ENCODE data around the gene PACS2.

Gene PACS2

DNA sequence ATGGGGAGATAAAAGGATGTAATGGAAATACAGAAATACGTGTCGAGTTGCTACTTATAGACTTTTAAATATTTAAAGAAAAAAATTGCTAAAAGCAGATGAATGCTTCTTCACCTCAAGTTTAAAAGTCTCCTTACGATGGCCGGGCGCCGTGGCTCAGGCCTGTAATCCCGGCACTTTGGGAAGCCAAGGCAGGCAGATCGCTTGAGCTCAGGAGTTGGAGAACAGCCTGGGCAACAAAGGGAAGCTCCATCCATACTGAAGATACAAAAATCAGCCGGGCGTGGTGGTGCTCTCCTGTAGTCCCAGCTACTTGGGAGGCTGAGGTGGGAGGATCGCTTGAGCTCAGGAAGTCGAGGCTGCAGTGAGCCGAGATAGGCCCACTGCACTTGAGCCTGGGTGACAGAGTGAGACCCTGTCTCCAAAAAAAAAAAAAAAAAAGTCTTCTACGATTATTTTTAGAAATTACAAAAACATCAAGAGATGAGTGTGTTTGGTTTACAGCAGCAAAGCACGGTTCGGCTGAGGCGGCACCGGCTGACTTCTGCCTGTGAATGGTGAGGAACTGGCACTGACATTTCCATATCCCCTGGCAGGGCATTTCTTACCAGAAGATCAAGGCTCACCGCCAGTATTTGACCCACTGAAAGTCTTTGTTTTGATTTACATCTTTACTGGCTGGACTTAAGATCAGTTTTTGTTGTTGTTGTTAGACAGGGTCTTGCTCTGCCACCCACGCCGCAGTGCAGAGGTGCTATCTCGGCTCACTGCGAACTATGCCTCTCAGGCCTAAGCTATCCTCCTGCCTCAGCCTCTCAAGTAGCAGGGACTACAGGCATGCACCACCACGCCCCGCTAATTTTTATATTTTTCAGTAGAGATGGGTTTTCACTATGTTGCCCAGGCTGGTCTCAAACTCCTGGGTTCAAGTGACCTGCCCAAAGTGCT lies 101.2 kb downstream of the PACS2 start:
- Histone ChIP-seq H3K9me3 (ENCODE audit: control insufficient read depth, low read length) (no peaks in the 10 kb centered on the region), H3K4me1 (ENCODE audit: control insufficient read depth, insufficient read depth, low read length, poor library complexity, severe bottlenecking) (peaks cover 19% of the 10 kb centered on the region), H3K27me3 (replicated peaks; ENCODE audit: control insufficient read depth, insufficient read depth, low read length, poor library complexity, severe bottlenecking) (peaks cover 14% of the 10 kb centered on the region), H3K36me3 (ENCODE audit: control insufficient read depth, insufficient read depth, low read length) (no peaks in the 10 kb centered on the region), H3K27ac (ENCODE audit: insufficient read depth, low read length, poor library complexity, severe bottlenecking) (no peak overlapping the region), H3K4me3 (ENCODE audit: insufficient read depth, low read depth, low read length, poor library complexity, severe bottlenecking) (no peak overlapping the region)
- no peak for DNase-seq

DNA sequence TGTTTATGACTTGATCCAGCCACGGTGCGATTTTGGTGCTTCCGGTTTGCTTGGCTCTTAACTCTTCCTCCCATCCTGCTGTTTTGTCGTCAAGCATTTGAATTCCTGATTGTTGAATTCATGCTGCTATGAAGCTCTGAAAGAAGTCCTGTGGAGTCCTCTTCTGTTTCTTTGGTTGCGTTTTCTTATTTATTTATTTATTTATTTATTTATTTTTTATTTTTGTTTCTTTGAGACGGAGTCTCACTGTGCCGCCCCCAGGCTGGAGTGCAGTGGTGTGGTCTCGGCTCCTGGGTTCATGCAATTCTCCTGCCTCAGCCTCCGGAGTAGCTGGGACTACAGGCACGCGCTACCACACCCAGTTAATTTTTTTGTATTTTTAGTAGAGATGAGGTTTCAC lies 102.1 kb downstream of the PACS2 start:
- H3K9me3 ChIP-seq (ENCODE audit: control insufficient read depth, low read length), result no peaks in the 10 kb centered on the region
- H3K4me3 ChIP-seq (ENCODE audit: insufficient read depth, low read depth, low read length, poor library complexity, severe bottlenecking), result no peak overlapping the region
- no peaks in the 10 kb centered on the region for H3K36me3 ChIP-seq (ENCODE audit: control insufficient read depth, insufficient read depth, low read length)
- peaks cover 8% of the 10 kb centered on the region for H3K27me3 ChIP-seq (replicated peaks; ENCODE audit: control insufficient read depth, insufficient read depth, low read length, poor library complexity, severe bottlenecking)
- peaks cover 24% of the 10 kb centered on the region for H3K4me1 ChIP-seq (ENCODE audit: control insufficient read depth, insufficient read depth, low read length, poor library complexity, severe bottlenecking)
- DNase-seq, result no peak
- no peak overlapping the region for H3K27ac ChIP-seq (ENCODE audit: insufficient read depth, low read length, poor library complexity, severe bottlenecking)

DNA sequence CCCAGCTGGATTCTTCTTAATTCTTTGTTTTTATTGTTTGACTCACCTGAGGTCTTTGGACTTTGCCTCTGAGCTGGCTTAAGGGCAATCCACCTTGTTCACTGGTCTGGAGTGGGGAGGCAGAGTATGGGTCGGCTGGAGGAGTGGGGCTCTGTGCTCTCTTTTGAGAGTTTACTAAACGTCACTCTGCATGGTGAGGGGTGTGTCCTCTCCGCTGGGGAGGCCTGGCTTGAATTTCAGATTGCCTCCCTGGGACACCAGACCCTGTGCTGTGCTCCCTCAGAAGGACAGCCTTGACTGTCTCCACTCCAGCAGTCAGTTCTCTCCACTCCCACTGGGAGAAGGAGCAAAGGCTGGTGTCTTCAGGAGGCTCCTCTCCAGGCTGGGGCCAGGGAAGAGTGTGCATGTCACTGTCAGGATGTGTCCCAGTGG lies 103.2 kb downstream of the PACS2 start:
- Histone ChIP-seq H3K27me3 (replicated peaks; ENCODE audit: control insufficient read depth, insufficient read depth, low read length, poor library complexity, severe bottlenecking) (no peaks in the 10 kb centered on the region), H3K4me1 (ENCODE audit: control insufficient read depth, insufficient read depth, low read length, poor library complexity, severe bottlenecking) (peaks cover 29% of the 10 kb centered on the region)

DNA sequence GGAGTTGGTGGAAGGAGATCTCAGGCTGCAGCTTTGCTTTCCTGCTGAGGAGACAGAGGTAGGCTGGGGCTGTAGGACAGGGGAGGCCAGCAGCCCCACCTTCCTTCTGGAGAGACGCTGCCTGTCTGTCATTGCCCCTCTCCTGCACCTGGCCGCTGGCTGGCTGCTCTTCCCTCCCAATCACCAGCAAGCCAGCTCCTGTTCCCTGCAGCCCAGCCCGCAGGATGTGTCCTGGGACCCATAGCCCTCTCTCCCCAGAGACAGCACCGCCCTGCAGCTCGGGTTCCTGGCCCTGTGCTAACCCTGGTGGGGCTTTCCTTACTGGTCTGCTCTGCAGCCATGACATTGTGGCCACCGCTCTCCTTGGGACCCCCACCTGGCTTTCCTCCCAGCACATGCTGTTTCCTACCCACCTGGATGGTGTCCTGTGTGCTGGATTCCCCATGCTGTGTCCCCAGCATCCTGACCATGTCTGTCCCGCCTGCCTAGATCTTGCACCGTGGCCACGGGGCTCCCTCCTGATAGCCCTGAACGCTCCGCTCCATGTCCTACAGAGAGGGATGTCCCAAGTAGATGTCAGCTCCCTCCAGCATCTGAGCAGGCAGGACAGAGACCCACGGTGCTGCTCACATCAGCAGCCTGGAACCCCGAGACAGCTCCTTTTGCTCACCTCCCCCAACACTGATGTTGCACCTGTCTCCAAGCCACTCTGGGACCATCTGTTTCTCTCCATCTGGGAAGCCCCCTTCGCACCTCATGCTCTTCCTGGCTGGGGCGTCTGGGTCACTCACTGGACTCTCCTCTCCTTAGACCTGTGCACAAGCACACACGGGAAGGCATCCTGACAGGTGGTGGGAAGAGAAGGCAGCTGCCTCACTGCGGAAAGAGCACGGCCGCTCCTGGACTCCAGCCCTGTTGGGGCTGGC lies 104.0 kb downstream of the PACS2 start:
- no peaks in the 10 kb centered on the region for H3K27me3 ChIP-seq (replicated peaks; ENCODE audit: control insufficient read depth, insufficient read depth, low read length, poor library complexity, severe bottlenecking)
- H3K4me1 ChIP-seq (ENCODE audit: control insufficient read depth, insufficient read depth, low read length, poor library complexity, severe bottlenecking), result peaks cover 29% of the 10 kb centered on the region
- no peaks in the 10 kb centered on the region for H3K9me3 ChIP-seq (ENCODE audit: control insufficient read depth, low read length)
- no peak overlapping the region for H3K27ac ChIP-seq (ENCODE audit: insufficient read depth, low read length, poor library complexity, severe bottlenecking)
- no peak overlapping the region for H3K4me3 ChIP-seq (ENCODE audit: insufficient read depth, low read depth, low read length, poor library complexity, severe bottlenecking)
- no peaks in the 10 kb centered on the region for H3K36me3 ChIP-seq (ENCODE audit: control insufficient read depth, insufficient read depth, low read length)
- no peak for DNase-seq

More for the DNA sequence above, 103.2 kb downstream of the PACS2 start:
- Histone ChIP-seq H3K4me3 (ENCODE audit: insufficient read depth, low read depth, low read length, poor library complexity, severe bottlenecking) (no peak overlapping the region), H3K27ac (ENCODE audit: insufficient read depth, low read length, poor library complexity, severe bottlenecking) (no peak overlapping the region), H3K36me3 (ENCODE audit: control insufficient read depth, insufficient read depth, low read length) (no peaks in the 10 kb centered on the region), H3K9me3 (ENCODE audit: control insufficient read depth, low read length) (no peaks in the 10 kb centered on the region)
- DNase-seq, result no peak

DNA sequence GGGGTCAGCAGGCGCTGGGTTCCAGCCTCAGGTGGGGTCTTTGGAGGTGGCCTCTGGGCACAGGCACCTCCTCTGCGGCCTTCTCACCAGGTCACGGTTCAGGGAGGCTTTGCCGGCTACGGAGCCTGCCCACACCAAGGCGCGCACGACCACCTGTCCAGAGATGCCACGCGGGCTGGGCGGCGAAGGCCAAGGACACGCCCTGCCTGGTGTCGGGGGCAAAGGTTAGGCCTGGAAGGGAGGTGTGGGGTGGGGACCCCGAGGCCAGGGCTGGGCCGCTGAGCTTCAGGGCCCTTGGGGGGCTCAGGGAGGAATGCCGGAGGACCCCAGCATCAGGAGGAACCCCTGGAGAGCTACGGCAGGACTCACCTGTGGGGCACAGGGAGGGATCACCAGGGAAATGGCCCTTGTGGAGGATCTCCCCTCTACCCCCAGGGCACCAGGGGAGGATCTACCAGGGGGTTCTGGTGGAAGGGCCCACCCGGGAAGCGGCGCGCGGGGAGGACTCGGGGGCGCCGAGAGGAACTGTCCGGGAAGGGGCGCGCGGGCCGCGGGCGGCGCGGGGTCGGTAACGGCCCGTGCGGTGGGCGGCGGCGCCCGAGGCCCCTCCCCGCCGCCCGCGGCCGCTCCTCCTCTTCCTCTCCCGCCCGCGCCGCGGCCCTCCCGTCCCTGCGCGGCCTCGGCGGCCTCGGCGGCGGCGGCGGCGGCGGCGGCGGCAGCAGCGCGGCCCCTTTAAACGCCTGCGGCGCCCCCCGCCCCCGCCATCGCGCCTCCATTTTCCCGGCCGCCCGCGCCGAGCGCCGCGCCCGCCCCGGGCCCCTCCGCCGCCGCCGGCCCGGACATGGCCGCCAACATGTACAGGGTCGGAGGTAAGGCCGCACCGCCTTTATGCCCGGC lies 104.9 kb downstream of the PACS2 start, which contains the start of gene MTA1:
TSS of gene MTA1 (plus strand) at position 633 of the 897 bp plus-strand sequence. CDS start at position 842, 209 bp downstream.
- peak; percentile 20 to 34 (median 23) for DNase-seq
- peaks cover 27% of the 10 kb centered on the region for H3K4me1 ChIP-seq (ENCODE audit: control insufficient read depth, insufficient read depth, low read length, poor library complexity, severe bottlenecking)

DNA sequence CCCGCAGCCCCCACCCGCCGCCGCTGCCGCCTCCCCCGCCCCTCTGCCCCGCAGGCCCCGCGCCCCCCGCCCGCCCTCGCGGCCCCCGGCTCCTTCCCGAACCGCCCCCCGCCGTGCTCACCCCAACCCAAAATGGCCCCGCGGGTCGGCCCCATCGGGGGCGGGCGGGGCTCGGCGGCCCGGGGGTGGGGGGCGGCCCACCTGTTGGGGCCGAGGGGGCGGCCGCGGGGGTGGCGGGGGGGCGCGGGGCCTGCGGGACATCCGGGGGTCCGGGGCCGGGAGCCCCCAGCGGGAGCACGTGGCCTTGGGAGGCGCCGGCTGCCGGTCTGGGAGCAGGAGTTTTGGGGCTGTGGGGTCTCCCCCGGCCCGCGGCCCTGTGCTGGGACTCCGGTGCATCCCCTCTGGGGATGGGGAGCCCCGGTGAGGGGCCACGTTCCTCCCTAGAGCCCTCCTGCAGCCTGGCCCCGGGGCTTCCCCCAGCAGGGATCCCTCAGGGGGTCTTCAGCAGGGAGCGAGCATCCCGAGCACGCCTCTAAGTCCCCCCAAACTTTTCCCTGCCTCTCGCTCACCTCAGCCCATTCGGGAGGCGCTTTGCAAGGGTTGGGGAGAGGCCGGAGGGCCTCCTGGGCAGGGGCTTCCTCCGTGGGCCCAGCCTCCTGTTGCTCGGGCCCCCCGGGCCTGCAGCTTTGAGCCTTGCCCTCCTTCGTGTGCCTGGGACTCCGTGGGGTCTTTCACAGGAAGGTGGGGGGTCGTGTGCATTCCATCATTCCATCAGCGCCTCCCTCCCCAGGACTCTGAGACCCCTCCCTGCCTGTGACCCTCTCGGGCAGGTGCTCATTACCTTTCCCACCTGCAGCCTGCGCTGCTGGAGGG lies 105.8 kb downstream of the PACS2 start:
- peak overlapping the region; percentile 72 for H3K4me3 ChIP-seq (ENCODE audit: insufficient read depth, low read depth, low read length, poor library complexity, severe bottlenecking)
- peak overlapping the region; percentile 31 for H3K27ac ChIP-seq (ENCODE audit: insufficient read depth, low read length, poor library complexity, severe bottlenecking)
- no peak for DNase-seq
- H3K36me3 ChIP-seq (ENCODE audit: control insufficient read depth, insufficient read depth, low read length), result no peaks in the 10 kb centered on the region
- H3K9me3 ChIP-seq (ENCODE audit: control insufficient read depth, low read length), result no peaks in the 10 kb centered on the region
- no peaks in the 10 kb centered on the region for H3K27me3 ChIP-seq (replicated peaks; ENCODE audit: control insufficient read depth, insufficient read depth, low read length, poor library complexity, severe bottlenecking)
- peaks cover 24% of the 10 kb centered on the region for H3K4me1 ChIP-seq (ENCODE audit: control insufficient read depth, insufficient read depth, low read length, poor library complexity, severe bottlenecking)

More for the DNA sequence above, 104.9 kb downstream of the PACS2 start, which contains the start of gene MTA1:
- Histone ChIP-seq H3K36me3 (ENCODE audit: control insufficient read depth, insufficient read depth, low read length) (no peaks in the 10 kb centered on the region), H3K27me3 (replicated peaks; ENCODE audit: control insufficient read depth, insufficient read depth, low read length, poor library complexity, severe bottlenecking) (no peaks in the 10 kb centered on the region), H3K4me3 (ENCODE audit: insufficient read depth, low read depth, low read length, poor library complexity, severe bottlenecking) (peak within 1 kb of the TSS; percentile 72), H3K9me3 (ENCODE audit: control insufficient read depth, low read length) (no peaks in the 10 kb centered on the region), H3K27ac (ENCODE audit: insufficient read depth, low read length, poor library complexity, severe bottlenecking) (peak within 1 kb of the TSS; percentile 51)

DNA sequence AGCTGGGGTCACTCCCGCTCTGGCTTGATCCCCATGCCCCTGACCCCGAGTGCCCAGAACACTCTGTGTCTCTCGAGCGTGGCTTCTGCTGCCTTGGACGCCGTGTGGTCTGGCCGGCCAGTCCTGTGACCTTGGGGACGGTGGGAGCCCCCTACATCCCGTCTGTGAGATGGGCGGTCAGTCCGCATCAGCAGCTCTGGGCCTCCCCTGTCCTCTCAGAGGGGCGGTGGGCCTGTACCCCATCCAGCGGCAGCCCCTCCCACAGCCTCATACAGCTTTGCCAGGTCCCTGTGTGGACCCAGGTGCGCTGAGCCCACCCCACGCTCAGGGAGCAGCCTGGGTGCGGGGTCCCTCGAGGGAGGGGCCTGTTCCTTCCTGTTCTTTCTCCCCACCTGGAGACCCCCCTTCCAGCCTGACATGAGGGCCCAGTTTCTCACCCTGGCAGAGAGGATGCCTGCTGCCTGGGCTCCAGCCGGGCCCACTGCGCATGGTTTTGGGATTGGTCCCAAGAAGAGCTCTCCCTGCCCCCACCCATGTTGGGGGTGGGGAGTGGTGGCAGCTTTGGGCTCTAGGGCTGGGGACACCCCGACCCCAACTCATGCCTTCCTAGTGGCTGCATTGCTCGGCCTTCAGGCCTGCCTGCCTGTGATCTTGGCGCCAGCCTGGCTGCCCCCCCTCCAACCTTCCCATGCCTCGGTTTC lies 106.6 kb downstream of the PACS2 start:
- H3K27ac ChIP-seq (ENCODE audit: insufficient read depth, low read length, poor library complexity, severe bottlenecking), result peak overlapping the region; percentile 31

DNA sequence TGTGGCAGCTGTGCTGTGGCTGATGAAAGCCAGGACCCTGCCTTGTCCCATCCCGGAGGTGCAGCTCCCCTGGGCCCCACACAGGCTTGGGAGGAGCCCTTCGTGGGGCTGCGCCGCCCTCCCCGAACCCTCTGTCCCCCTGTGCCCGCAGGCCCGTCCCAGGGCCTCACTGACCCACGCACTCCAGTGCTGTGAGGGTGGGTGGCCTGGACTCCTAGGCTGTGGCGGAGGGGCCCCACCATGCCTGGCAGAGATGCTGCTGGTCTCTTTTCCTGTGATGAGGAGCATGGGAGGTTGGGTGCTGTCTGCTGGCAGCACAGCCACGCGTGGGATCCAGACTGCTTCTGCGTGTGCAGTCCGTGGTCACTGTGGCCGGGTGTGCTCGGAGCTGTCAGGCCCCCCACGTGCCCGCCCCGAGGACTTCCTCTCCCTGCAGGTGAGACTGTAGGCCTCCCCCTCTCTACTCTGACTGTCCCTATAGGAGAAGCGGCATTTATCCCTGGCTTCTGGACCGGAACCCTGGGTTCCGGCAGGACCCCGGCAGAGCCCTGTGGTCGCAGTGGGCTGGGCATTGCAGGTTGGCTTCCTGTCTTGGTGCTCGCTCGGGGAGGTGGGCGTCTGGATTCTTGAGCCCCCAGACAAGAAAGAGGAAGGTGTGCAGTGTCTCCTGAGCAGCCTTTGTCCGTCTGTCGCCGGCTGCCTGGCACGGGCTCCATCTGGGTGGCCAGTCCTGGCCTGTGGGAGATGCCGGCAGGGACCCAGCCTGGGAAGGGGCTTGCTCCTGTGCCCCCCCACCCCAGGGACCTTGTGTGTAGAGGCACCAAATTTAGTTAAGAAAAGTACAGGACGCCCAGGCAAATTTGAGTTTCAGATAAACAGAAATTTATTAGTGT lies 107.4 kb downstream of the PACS2 start:
- Histone ChIP-seq H3K4me3 (ENCODE audit: insufficient read depth, low read depth, low read length, poor library complexity, severe bottlenecking) (no peak overlapping the region), H3K27ac (ENCODE audit: insufficient read depth, low read length, poor library complexity, severe bottlenecking) (no peak overlapping the region), H3K36me3 (ENCODE audit: control insufficient read depth, insufficient read depth, low read length) (peaks cover 6% of the 10 kb centered on the region)

More for the DNA sequence above, 106.6 kb downstream of the PACS2 start:
- Histone ChIP-seq H3K36me3 (ENCODE audit: control insufficient read depth, insufficient read depth, low read length) (no peaks in the 10 kb centered on the region), H3K9me3 (ENCODE audit: control insufficient read depth, low read length) (no peaks in the 10 kb centered on the region), H3K4me1 (ENCODE audit: control insufficient read depth, insufficient read depth, low read length, poor library complexity, severe bottlenecking) (peaks cover 24% of the 10 kb centered on the region), H3K27me3 (replicated peaks; ENCODE audit: control insufficient read depth, insufficient read depth, low read length, poor library complexity, severe bottlenecking) (no peaks in the 10 kb centered on the region), H3K4me3 (ENCODE audit: insufficient read depth, low read depth, low read length, poor library complexity, severe bottlenecking) (peak overlapping the region; percentile 72)
- no peak for DNase-seq

More for the DNA sequence above, 107.4 kb downstream of the PACS2 start:
- Histone ChIP-seq H3K9me3 (ENCODE audit: control insufficient read depth, low read length) (no peaks in the 10 kb centered on the region), H3K27me3 (replicated peaks; ENCODE audit: control insufficient read depth, insufficient read depth, low read length, poor library complexity, severe bottlenecking) (no peaks in the 10 kb centered on the region), H3K4me1 (ENCODE audit: control insufficient read depth, insufficient read depth, low read length, poor library complexity, severe bottlenecking) (peaks cover 24% of the 10 kb centered on the region)
- no peak for DNase-seq
